CD8-positive, alpha-beta memory T cell (primary cell): Measurements from ENCODE around the gene ZBTB2. TPM values are rescaled to one million over a fixed set of nuclear protein-coding genes. Genes with fewer than 3 reads are reported as not detected.
A peak's percentile ranks its signal among the peaks of the same experiment; 100 is the strongest.

ENCODE experiments used
- CTCF ChIA-PET: fragments of 350-600 bp; sonication (Branson Sonifier 250); formaldehyde crosslinking; loops from one replicate; lab custom pipeline; 2021; ENCODE audit warnings: antibody characterized with exemption; lab: Charles Lee
- POLR2A ChIA-PET: fragments of 350-600 bp; sonication (Branson Sonifier 250); formaldehyde crosslinking; loops from one replicate; lab custom pipeline; 2021; ENCODE audit warnings: antibody characterized with exemption; lab: Charles Lee
- DNase-seq, 5 donors: peaks; one replicate each; pipeline versions ENCODE4 v3.0.0 to v3.0.0-alpha.2; 2020 to 2022; ENCODE audit warnings: mixed read lengths in 1 of 5
- H3K27ac ChIP-seq: one replicate; pipeline ENCODE4 v1.7.0; 2013; ENCODE audit warnings: low read depth, mild to moderate bottlenecking, low read length, moderate library complexity
- H3K27me3 ChIP-seq: 2 replicates; pipeline ENCODE4 v1.7.0; 2013; ENCODE audit warnings: low read length, mild to moderate bottlenecking; ENCODE audit not compliant: insufficient read depth, poor library complexity, severe bottlenecking
- H3K36me3 ChIP-seq: 2 replicates; pipeline ENCODE4 v1.7.0; 2013; ENCODE audit warnings: mild to moderate bottlenecking, low read length, moderate library complexity; ENCODE audit not compliant: insufficient read depth
- H3K4me1 ChIP-seq: 2 replicates; pipeline ENCODE4 v1.7.0; 2013; ENCODE audit warnings: mild to moderate bottlenecking, low read length, moderate library complexity; ENCODE audit not compliant: insufficient read depth
- H3K4me3 ChIP-seq: 2 replicates; pipeline ENCODE4 v1.7.0; 2013; ENCODE audit warnings: mild to moderate bottlenecking, low read length
- H3K9me3 ChIP-seq: 2 replicates; pipeline ENCODE4 v1.7.0; 2013; ENCODE audit warnings: mild to moderate bottlenecking, low read length
- H3K27ac Mint-ChIP-seq, 8 donors: one replicate each; pipeline ENCODE4 v1.8.0; 2020 to 2021; ENCODE audit warnings: mixed read lengths in 8 of 8, mild to moderate bottlenecking in 6 of 8, inconsistent platforms in 3 of 8, moderate library complexity in 3 of 8
- H3K27me3 Mint-ChIP-seq, 2 donors: one replicate each; pipeline ENCODE4 v1.8.0; 2020 to 2021; ENCODE audit warnings: mixed read lengths in 2 of 2, mild to moderate bottlenecking in 1 of 2, moderate library complexity in 1 of 2
- H3K36me3 Mint-ChIP-seq, 3 donors: one replicate each; pipeline ENCODE4 v1.8.0; 2020 to 2021; ENCODE audit warnings: mixed read lengths in 3 of 3, inconsistent platforms in 1 of 3, mild to moderate bottlenecking in 1 of 3
- H3K4me1 Mint-ChIP-seq, 3 donors: one replicate each; pipeline ENCODE4 v1.8.0; 2020 to 2021; ENCODE audit warnings: mixed read lengths in 3 of 3, inconsistent platforms in 1 of 3, mild to moderate bottlenecking in 1 of 3
- H3K4me3 Mint-ChIP-seq, 7 donors: one replicate each; pipeline ENCODE4 v1.8.0; 2020 to 2021; ENCODE audit warnings: mixed read lengths in 7 of 7, mild to moderate bottlenecking in 6 of 7, moderate library complexity in 4 of 7, inconsistent platforms in 2 of 7
- H3K9me3 Mint-ChIP-seq, 5 donors: one replicate each; pipeline ENCODE4 v1.8.0; 2020 to 2022; ENCODE audit warnings: mixed read lengths in 5 of 5, mild to moderate bottlenecking in 3 of 5, moderate library complexity in 2 of 5, inconsistent platforms in 1 of 5
- polyA plus RNA-seq: library from polyadenylated mRNA; unstranded; fragments of 300-500 nt; fragmentation: Illumina TruSeq; gene quantifications from one replicate; pipeline ENCODE4 v1.2.3, GENCODE V29; 2021
- total RNA-seq, 2 experiments: library from RNA; stranded (reverse); gene quantifications; one replicate each; pipeline ENCODE4 v1.2.3, GENCODE V29; 2021

Gene ZBTB2
- total and polyA plus RNA-seq, 3 experiments from 2014 or later, result 23.4 to 24.3 (median 24.0) TPM

DNA sequence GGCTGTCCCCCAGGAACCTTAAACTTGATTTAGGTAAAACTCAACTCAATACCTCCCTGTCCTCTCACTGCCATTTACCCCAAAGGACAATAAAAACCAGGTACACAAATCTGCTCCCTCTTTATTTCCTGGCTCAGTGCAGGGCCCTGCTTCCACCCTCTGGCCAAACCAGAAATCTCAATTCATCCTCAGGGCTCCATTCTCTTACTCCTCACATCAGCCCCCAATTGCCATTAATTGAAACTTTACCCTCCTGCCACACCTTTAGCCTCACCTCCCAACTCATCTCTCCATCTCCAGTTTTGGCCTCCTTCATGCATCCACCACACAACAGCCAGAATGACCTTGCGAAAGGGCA is 10.5 kb downstream of the ZBTB2 start:
- ChIA-PET CTCF (no interaction called here), POLR2A (interaction anchor here (0.8 to 1.5 kb wide), 2 partner anchors 9 to 10 kb away, joined by 4 read pairs; no protein-coding TSS in a partner anchor)
- peaks cover 68 to 79% (median 78%) of the 10 kb centered on the region in 3 donors for H3K4me1 Mint-ChIP-seq
- Histone ChIP-seq H3K9me3 (no peaks in the 10 kb centered on the region), H3K36me3 (peaks cover 6% of the 10 kb centered on the region), H3K4me1 (peaks cover 75% of the 10 kb centered on the region), H3K27me3 (no peaks in the 10 kb centered on the region), H3K27ac (peak overlapping the region; percentile 66), H3K4me3 (peak overlapping the region; percentile 58)
- H3K27me3 Mint-ChIP-seq, result no peaks in the 10 kb centered on the region
- peak overlapping the region; percentile 95 to 99 (median 97) for H3K27ac Mint-ChIP-seq
- H3K9me3 Mint-ChIP-seq, result no peaks in the 10 kb centered on the region
- peak overlapping the region; percentile 83 to 91 (median 88) for H3K4me3 Mint-ChIP-seq
- no peak for DNase-seq
- peaks cover 0 to 14% (median 4%) of the 10 kb centered on the region in 3 donors for H3K36me3 Mint-ChIP-seq

DNA sequence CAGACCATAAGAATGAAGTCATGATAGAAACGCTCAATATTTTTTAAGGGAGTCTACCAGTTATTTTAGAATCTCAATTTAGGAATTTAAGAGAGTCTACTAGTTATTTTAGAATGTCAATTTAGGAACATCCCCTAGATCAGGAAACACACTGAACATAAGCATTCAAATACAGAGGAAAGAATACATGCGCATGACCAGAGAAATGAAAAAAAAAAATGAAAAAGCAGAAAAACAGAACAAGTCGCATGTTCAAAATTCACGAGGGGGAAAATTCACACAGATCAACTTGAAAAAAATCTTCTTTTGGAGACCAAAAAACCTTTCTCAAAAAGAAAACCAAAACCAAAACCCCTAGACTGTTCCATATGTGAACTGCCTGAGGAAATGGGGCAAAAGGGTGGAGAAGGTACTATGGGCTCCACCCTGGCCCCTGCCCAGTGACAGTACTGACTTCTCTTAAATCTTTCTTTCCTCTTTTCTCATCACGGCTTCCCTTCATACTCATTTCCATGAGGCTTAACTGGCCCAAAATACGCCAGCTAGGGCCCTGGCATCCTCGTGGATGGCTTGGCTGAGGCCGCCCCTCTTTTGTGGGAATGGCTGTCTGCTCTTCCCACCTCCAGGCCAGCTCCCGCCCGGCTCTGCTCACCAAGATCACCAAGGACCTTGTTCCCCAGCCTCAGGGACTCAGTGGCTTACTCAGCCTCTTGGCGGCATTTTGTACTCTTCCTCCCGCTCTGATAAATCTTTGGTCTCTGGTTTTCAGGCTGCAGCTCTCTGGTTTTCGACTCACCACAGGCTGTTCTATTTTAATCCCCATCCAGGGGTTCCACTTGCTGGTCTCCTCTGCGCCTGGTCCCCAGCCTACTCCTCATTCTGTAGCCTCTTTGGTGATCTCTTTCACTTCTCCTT is 11.2 kb downstream of the ZBTB2 start:
- peak in 2 of 5 donors; percentile 36 to 47 for DNase-seq

DNA sequence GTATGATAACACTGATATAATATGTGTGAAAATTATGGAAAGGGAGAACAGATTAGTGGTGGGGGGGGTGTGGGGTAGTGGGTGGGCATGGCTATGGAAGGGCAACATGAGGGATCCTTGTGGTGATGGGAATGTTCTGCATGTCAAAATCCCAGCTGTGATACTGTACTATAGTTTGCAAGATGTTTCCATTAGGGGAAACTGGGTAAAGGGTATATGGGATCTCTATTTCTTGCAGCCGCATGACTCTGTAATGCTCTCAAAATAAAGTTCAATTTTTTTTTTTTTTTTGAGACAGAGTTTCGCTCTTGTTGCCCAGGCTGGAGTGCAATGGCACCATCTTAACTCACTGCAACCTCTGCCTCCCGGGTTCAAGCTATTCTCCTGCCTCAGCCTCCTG is 14.3 kb downstream of the ZBTB2 start:
- POLR2A ChIA-PET, result interaction anchor here (0.7 to 2.5 kb wide), 2 partner anchors 12 to 13 kb away, joined by 9 to 11 read pairs; no protein-coding TSS in a partner anchor
- peaks cover 82% of the 10 kb centered on the region for H3K4me1 ChIP-seq
- no peaks in the 10 kb centered on the region for H3K36me3 ChIP-seq
- Mint-ChIP-seq H3K27me3 (no peaks in the 10 kb centered on the region), H3K27ac (peak overlapping the region in 5 of 8 donors; percentile 27 to 81 (median 49)), H3K9me3 (peaks cover 0 to 2% (median 0%) of the 10 kb centered on the region in 5 donors), H3K36me3 (peaks cover 3 to 15% (median 6%) of the 10 kb centered on the region in 3 donors), H3K4me3 (peak overlapping the region in 4 of 7 donors; percentile 8 to 64 (median 29)), H3K4me1 (peaks cover 78 to 92% (median 91%) of the 10 kb centered on the region in 3 donors)
- H3K27ac ChIP-seq, result no peak overlapping the region
- H3K27me3 ChIP-seq, result no peaks in the 10 kb centered on the region
- CTCF ChIA-PET, result interaction anchor here (0.7 to 1.8 kb wide), 4 partner anchors 8 to 43 kb away, joined by 3 to 5 read pairs (median 4); no protein-coding TSS in a partner anchor
- no peak overlapping the region for H3K4me3 ChIP-seq
- no peaks in the 10 kb centered on the region for H3K9me3 ChIP-seq
- DNase-seq, result no peak

More for the DNA sequence above, 11.2 kb downstream of the ZBTB2 start:
- peaks cover 74% of the 10 kb centered on the region for H3K4me1 ChIP-seq
- Mint-ChIP-seq H3K9me3 (no peaks in the 10 kb centered on the region), H3K27ac (peak overlapping the region; percentile 95 to 99 (median 97)), H3K4me3 (peak overlapping the region; percentile 83 to 91 (median 88)), H3K27me3 (no peaks in the 10 kb centered on the region), H3K36me3 (peaks cover 0 to 14% (median 4%) of the 10 kb centered on the region in 3 donors), H3K4me1 (peaks cover 66 to 79% (median 79%) of the 10 kb centered on the region in 3 donors)
- peak overlapping the region; percentile 58 for H3K4me3 ChIP-seq
- peak overlapping the region; percentile 66 for H3K27ac ChIP-seq
- H3K36me3 ChIP-seq, result peaks cover 6% of the 10 kb centered on the region
- H3K9me3 ChIP-seq, result no peaks in the 10 kb centered on the region
- CTCF ChIA-PET, result no interaction called here
- POLR2A ChIA-PET, result interaction anchor here (0.8 kb wide), 1 partner anchor 10 kb away, joined by 4 read pairs; no protein-coding TSS in a partner anchor
- no peaks in the 10 kb centered on the region for H3K27me3 ChIP-seq

DNA sequence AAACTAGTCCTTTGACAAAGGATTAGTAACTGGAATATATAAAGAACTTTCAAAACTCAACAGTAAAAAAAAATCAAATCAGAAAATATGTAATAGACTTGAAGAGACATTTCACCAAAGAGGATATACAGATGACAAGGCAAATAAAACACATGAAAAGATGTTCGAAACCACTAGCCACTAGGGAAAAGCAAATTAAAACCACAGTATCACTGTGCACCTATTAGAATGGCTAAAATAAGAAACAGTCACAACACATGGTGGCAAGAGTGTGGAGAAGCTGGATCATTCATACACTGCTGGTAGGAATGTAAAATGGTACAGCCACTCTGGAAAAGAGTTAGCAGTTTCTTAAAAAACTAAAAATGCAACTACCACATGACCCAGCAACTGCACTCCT is 14.9 kb downstream of the ZBTB2 start:
- peak overlapping the region; percentile 8 to 76 (median 53) for H3K4me3 Mint-ChIP-seq
- Histone ChIP-seq H3K27me3 (no peaks in the 10 kb centered on the region), H3K4me1 (peaks cover 84% of the 10 kb centered on the region), H3K27ac (no peak overlapping the region), H3K36me3 (peaks cover 4% of the 10 kb centered on the region), H3K9me3 (no peaks in the 10 kb centered on the region), H3K4me3 (no peak overlapping the region)
- peak overlapping the region; percentile 1 to 91 (median 82) for H3K27ac Mint-ChIP-seq
- no peak for DNase-seq
- H3K9me3 Mint-ChIP-seq, result peaks cover 0 to 2% (median 0%) of the 10 kb centered on the region in 5 donors
- H3K4me1 Mint-ChIP-seq, result peaks cover 81 to 94% (median 94%) of the 10 kb centered on the region in 3 donors
- peaks cover 5 to 19% (median 6%) of the 10 kb centered on the region in 3 donors for H3K36me3 Mint-ChIP-seq
- CTCF ChIA-PET, result interaction anchor here (1.2 to 3.8 kb wide), 4 partner anchors 8 to 14 kb away, joined by 3 to 14 read pairs (median 4); no protein-coding TSS in a partner anchor
- POLR2A ChIA-PET, result interaction anchor here (4.9 kb wide), 1 partner anchor 14 kb away, joined by 54 read pairs; no protein-coding TSS in a partner anchor
- no peaks in the 10 kb centered on the region for H3K27me3 Mint-ChIP-seq

DNA sequence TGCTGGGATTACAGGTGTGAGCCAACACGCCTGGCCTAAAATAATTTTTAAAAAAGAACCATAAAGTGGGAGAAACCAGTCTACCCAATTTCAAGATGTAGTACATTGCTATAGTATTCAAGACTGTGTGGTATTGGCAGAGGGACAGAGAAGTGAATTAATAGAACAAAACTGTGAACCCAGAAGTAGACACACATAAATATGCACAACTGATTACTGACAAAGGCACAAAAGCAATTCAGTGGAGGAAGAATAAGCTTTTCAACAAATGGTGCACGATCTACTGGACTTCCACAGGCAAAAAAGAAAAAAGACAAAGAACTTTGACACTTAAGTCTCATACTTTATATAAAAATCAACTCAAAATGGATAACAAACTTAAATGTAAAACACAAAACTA is 15.5 kb downstream of the ZBTB2 start:
- H3K4me1 ChIP-seq, result peaks cover 81% of the 10 kb centered on the region
- Mint-ChIP-seq H3K36me3 (peaks cover 6 to 25% (median 8%) of the 10 kb centered on the region in 3 donors), H3K4me1 (peaks cover 82 to 94% (median 94%) of the 10 kb centered on the region in 3 donors), H3K27ac (peak overlapping the region; percentile 24 to 91 (median 82)), H3K9me3 (peaks cover 0 to 2% (median 0%) of the 10 kb centered on the region in 5 donors), H3K4me3 (peak overlapping the region in 6 of 7 donors; percentile 8 to 76 (median 48)), H3K27me3 (no peaks in the 10 kb centered on the region)
- POLR2A ChIA-PET, result interaction anchor here (4.9 kb wide), 1 partner anchor 14 kb away, joined by 54 read pairs; no protein-coding TSS in a partner anchor
- no peak overlapping the region for H3K27ac ChIP-seq
- H3K4me3 ChIP-seq, result no peak overlapping the region
- no peaks in the 10 kb centered on the region for H3K27me3 ChIP-seq
- DNase-seq, result no peak
- H3K36me3 ChIP-seq, result peaks cover 10% of the 10 kb centered on the region
- CTCF ChIA-PET, result interaction anchor here (1.4 to 3.8 kb wide), 3 partner anchors 13 to 30 kb away, joined by 3 to 14 read pairs (median 4); no protein-coding TSS in a partner anchor
- H3K9me3 ChIP-seq, result no peaks in the 10 kb centered on the region

DNA sequence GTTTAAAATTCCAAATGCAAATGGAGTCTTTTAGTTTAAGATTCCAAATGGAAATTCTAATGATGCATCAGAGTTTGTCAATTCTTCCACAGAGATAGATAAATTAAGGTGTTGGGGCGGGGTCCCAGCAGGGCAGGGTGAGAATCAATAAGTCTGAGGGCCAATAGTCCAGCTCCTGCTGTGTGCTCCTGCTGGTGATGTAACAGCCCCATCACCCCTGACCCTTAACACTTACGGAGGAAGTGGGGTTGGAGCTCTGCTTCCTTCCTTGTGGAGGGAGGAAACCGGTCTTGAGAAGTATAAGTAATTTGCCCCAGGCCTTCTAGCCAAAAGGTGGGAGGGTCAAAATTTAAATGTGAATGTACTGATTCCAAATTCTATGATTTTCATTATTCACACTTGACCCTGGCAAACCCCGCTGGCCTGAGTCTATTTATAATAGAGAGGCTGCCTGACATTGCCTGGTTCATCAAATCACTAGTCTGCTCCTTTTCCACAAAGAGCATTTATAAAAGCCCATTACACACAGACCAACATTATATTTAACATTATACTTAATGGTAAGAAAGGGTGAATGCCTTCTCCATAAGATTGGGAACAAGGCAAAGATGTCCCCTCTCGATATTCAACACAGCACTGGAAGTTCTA is 17.2 kb downstream of the ZBTB2 start:
- Mint-ChIP-seq H3K36me3 (peaks cover 6 to 34% (median 8%) of the 10 kb centered on the region in 3 donors), H3K9me3 (peaks cover 0 to 2% (median 0%) of the 10 kb centered on the region in 5 donors), H3K4me3 (peak overlapping the region; percentile 74 to 88 (median 87)), H3K27me3 (no peaks in the 10 kb centered on the region), H3K4me1 (peaks cover 67 to 78% (median 77%) of the 10 kb centered on the region in 3 donors), H3K27ac (peak overlapping the region; percentile 74 to 97 (median 95))
- Histone ChIP-seq H3K36me3 (peaks cover 22% of the 10 kb centered on the region), H3K9me3 (no peaks in the 10 kb centered on the region), H3K27me3 (no peaks in the 10 kb centered on the region), H3K4me1 (peaks cover 64% of the 10 kb centered on the region), H3K4me3 (peak overlapping the region; percentile 11), H3K27ac (peak overlapping the region; percentile 17)
- peak in 2 of 5 donors; percentile 20 to 30 for DNase-seq
- CTCF ChIA-PET, result interaction anchor here (1.2 to 3.8 kb wide), 5 partner anchors 9 to 72 kb away, joined by 3 to 14 read pairs (median 3); no protein-coding TSS in a partner anchor
- POLR2A ChIA-PET, result interaction anchor here (0.5 to 4.9 kb wide), 4 partner anchors 14 to 78 kb away, joined by 3 to 54 read pairs (median 5); partner anchors contain the start of gene RMND1

DNA sequence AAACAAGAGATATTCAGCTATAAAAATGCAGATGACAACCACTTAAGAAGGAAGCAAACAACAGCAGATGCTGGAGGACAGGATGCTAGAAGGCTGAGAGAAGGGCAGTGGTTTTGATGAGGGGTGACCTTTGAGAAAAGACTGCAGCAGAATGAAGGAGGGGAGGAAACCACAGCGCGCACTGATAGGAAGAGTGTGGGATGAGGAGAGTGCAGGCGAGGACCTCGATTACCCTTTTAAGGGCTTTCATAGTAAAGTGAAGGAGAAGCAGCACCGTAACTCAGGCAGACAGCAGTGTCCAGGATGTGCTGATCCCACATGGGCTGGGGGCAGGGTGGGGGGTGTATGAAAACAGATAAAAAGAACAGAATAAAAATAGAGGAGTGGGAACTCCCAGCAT is 19.2 kb downstream of the ZBTB2 start:
- POLR2A ChIA-PET, result interaction anchor here (1.0 to 4.9 kb wide), 2 partner anchors 11 to 18 kb away, joined by 3 to 54 read pairs; no protein-coding TSS in a partner anchor
- H3K4me3 ChIP-seq, result no peak overlapping the region
- peaks cover 22% of the 10 kb centered on the region for H3K36me3 ChIP-seq
- Mint-ChIP-seq H3K4me3 (peak overlapping the region; percentile 66 to 88 (median 77)), H3K27ac (peak overlapping the region; percentile 74 to 97 (median 89)), H3K4me1 (peaks cover 56 to 64% (median 61%) of the 10 kb centered on the region in 3 donors), H3K36me3 (peaks cover 6 to 43% (median 8%) of the 10 kb centered on the region in 3 donors), H3K9me3 (peaks cover 0 to 2% (median 0%) of the 10 kb centered on the region in 5 donors), H3K27me3 (no peaks in the 10 kb centered on the region)
- H3K4me1 ChIP-seq, result peaks cover 52% of the 10 kb centered on the region
- CTCF ChIA-PET, result interaction anchor here (1.0 to 1.1 kb wide), 2 partner anchors 12 to 38 kb away, joined by 3 to 4 read pairs; no protein-coding TSS in a partner anchor
- no peaks in the 10 kb centered on the region for H3K9me3 ChIP-seq
- peak in 1 of 5 donors; percentile 5 for DNase-seq
- no peaks in the 10 kb centered on the region for H3K27me3 ChIP-seq
- H3K27ac ChIP-seq, result no peak overlapping the region
